HG02981 (cell line): Measurements from ENCODE around the gene PCDH11X.
"Not testable (repeated sequence)": the region's sequence is repeated elsewhere in the genome, so short reads cannot be mapped to it uniquely, and the experiment has no call there.

Experiments
- ATAC-seq: cut with Tn5 transposase; IDR thresholded peaks from one replicate; pipeline ENCODE4 v1.9.1; 2021; ENCODE audit warnings: mild to moderate bottlenecking, moderate library complexity; ENCODE audit not compliant: unreplicated experiment

PCDH11X gene

GRCh38 chrX:91779135-91779534 is at the start of gene PCDH11X:
PCDH11X (plus strand) TSS chrX:91779375; CDS start chrX:91835505, 56,130 bp downstream.
- ATAC-seq: not testable (repeated sequence)

DNA sequence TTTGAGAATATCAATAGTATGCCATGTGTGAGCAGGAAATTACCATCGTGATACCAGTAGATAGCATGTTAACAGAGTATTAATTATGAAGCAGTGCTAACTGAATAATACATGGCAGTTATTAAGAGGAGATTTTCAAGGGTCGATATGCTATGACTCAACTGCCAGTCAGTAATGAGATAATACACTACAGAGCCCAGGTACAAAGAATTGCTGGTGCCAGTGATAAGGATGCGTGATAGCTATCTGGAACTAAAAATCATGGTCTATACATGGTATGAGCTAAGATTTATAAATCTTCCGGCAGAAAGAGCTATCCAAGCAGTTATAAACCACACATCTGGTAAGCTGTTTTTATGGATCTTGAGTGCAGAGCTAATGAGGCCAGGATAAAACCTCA is 31.7 kb upstream of the PCDH11X start:
- ATAC-seq: not testable (repeated sequence)

GRCh38 chrX:91753022-91753421 is 26.2 kb upstream of the PCDH11X start:
- not testable (repeated sequence) for ATAC-seq

DNA sequence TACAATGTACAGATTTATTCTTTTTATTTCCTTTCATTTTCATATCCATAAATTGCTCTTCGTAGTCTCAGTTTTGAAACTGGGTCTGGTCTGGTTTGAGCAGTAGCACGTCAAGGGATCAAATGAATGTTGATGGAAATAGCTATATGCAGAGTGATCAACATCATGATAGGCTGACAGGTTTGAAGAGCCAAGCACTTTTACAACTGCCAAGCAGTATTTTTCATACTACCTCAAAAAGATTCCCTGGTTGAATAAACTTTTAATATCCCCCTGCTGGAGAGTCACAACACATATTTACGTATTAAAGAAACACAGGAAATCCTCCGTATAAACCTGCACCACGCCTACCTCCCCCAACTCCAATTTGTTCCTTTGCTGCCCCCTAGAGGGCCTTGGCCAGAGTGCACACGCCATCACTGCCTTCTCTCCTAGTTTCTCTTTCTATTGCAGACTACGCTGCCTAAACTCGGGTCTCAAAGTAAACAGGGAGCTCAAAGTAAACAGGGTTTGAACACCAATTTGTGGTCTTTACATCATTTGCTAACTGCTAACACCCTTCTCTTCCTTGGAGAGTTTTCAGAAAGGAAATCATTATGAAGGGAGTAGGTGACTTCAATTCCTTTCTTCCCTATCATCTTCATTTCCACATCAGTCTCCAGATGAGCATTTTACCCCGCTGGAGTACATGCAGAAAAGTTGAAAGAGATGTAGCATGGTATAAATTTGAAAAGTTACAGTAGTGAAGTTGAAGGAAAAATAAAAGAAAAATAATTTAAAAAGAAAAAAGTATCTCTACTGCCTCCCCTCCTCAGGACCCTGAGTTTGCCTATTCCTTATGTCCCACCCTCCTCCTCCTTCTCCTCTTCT is 8.3 kb upstream of the PCDH11X start:
- ATAC-seq: peak; percentile 100

- not testable (repeated sequence) for ATAC-seq
Measured at GRCh38 chrX:91773943-91774342, 5.2 kb upstream of the PCDH11X start.

DNA sequence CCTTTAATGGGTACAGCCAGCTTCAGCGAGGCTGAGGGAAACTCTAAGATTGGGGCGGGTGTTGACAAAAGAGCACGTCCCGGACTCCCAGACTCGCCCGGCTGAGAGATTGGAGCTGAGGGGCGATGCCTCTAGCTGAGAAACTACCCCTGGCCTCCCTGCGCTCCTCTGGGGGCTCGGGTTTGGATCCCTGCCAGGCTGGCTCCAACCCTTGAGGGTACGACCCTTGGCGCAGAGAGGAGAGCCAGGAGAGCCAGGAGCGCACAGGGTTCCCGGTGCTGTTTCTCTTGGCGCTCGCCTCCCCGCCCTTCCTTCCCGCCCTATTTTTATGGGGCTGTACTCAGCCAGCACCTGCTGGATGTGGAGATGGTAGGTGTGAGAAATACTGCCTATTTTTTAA is 833 bp downstream of the PCDH11X start:
- not testable (repeated sequence) for ATAC-seq

DNA sequence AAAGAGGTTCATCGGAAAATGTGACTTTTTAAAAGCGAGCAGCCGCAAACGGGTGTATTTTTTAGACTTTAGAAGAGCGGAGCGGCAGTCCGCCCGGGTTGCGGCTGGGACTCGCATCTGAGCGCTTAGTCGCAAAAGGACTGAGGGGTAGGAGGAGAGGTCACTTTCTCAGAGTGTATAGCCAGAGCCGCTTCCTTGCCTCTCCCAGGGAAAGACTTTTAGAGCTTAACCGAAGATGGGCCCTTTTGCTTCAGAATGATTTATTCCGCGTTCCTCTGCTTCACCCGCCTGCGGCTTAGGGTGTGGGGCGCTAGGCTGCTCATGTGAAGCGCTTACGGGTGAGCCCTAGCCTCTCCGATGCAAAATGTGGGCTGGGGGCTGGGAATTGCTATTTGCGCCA is 1.5 kb downstream of the PCDH11X start:
- not testable (repeated sequence) for ATAC-seq

DNA sequence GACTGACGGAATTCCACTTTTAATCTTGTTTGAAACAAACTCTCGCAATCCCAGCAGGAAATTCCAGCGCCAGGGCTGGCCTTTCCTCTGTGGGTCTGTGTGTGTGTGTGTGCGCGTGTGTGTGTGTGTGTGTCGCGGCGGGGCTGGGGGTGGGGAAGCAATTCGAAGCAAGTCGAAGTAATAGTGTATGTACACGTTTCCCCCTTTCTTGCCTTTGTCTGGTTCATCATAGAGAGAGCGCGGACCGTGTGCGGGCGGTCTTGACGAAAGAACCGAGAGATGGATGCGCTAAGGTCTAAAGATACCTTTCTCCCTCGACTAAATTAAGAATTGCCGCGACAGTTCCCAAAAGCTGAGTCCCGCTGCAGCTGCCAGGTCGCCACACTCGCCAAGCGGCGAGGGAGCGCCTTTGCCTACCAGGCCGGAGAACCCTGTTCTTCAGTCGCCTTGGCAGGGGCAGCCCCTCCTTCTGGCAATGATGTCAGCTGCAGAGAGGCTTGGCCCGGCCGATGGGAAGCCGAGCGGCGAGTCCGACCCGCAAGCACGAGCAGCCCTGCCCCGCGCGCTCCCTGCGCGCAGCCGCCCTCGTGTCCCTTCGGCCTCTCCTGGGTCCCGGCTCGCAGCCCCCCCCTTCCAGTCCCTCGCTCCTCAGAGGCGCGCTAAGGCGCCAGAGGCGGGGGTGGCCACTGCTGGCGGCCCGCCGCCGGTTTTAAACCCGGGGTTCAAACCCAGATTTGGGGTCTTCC is 2.6 kb downstream of the PCDH11X start:
- ATAC-seq: not testable (repeated sequence)

GRCh38 chrX:91782825-91783224 is 3.6 kb downstream of the PCDH11X start:
- not testable (repeated sequence) for ATAC-seq

DNA sequence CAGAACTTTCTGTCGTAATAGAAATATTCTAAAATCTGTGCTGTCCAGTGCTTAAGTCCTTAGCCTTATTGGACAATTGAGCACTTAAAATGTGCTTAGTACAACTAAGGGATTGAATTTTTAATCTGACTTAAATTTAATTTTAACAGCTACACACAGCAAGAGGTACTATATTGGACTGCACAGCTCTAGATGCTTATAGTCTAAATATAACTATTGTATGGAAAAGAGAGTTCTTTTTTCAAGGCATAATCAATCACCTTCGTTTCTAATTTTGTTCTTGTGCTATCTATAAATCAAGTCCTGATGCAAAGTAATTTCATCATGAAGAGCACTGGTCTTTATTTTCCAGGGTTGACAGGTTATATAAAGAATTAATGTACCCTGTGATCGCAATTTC is 38.4 kb downstream of the PCDH11X start:
- not testable (repeated sequence) for ATAC-seq

DNA sequence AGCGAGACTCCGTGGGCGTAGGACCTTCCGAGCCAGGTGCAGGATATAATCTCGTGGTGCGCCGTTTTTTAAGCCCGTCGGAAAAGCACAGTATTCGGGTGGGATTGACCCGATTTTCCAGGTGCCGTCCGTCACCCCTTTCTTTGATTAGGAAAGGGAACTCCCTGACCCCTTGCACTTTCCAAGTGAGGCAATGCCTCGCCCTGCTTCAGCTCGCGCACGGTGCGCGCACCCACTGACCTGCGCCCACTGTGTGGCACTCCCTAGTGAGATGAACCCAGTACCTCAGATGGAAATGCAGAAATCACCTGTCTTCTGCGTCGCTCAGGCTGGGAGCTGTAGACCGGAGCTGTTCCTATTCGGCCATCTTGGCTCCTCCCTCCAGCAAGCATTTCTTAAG is 46.1 kb downstream of the PCDH11X start:
- not testable (repeated sequence) for ATAC-seq
